ENCODE results near the gene TAF10. TPM values are rescaled to one million over a fixed set of nuclear protein-coding genes. Genes with fewer than 3 reads are reported as not detected.

The TAF10 gene
- total RNA-seq, 1 donor from 2014 or later: 141 TPM

GRCh38 chr11:6583584-6583983 is 28.4 kb downstream of the TAF10 start:
- no peak overlapping the region for H3K4me3 Mint-ChIP-seq
- intact Hi-C loops (cut with micrococcal nuclease): no loop called here
- H3K9me3 Mint-ChIP-seq: peaks cover 10% of the 10 kb centered on the region
- H3K27ac Mint-ChIP-seq: no peak overlapping the region
- H3K4me1 Mint-ChIP-seq: no peaks in the 10 kb centered on the region
- peak; percentile 11 for DNase-seq
- H3K36me3 Mint-ChIP-seq (ENCODE audit: low read depth): peaks cover 35% of the 10 kb centered on the region
- no peaks in the 10 kb centered on the region for H3K27me3 Mint-ChIP-seq

- Mint-ChIP-seq H3K27me3 (no peaks in the 10 kb centered on the region), H3K4me1 (no peaks in the 10 kb centered on the region), H3K4me3 (no peak overlapping the region), H3K9me3 (peaks cover 10% of the 10 kb centered on the region), H3K27ac (no peak overlapping the region), H3K36me3 (ENCODE audit: low read depth) (peaks cover 28% of the 10 kb centered on the region)
- DNase-seq: no peak
- intact Hi-C loops (cut with micrococcal nuclease): no loop called here
These were observed 32.3 kb downstream of the TAF10 start for GRCh38 chr11:6579681-6580080.

GRCh38 chr11:6578134-6578533 is 33.9 kb downstream of the TAF10 start:
- Mint-ChIP-seq H3K27me3 (no peaks in the 10 kb centered on the region), H3K27ac (no peak overlapping the region), H3K9me3 (peaks cover 3% of the 10 kb centered on the region), H3K36me3 (ENCODE audit: low read depth) (peaks cover 15% of the 10 kb centered on the region), H3K4me3 (no peak overlapping the region), H3K4me1 (no peaks in the 10 kb centered on the region)
- DNase-seq: peak; percentile 28
- intact Hi-C loops (cut with micrococcal nuclease): no loop called here

- H3K4me3 Mint-ChIP-seq: no peak overlapping the region
- DNase-seq: peak; percentile 49
- H3K27me3 Mint-ChIP-seq: no peaks in the 10 kb centered on the region
- no peaks in the 10 kb centered on the region for H3K4me1 Mint-ChIP-seq
- no peaks in the 10 kb centered on the region for H3K9me3 Mint-ChIP-seq
- H3K36me3 Mint-ChIP-seq (ENCODE audit: low read depth): peaks cover 4% of the 10 kb centered on the region
- no peak overlapping the region for H3K27ac Mint-ChIP-seq
- intact Hi-C loops (cut with micrococcal nuclease): no loop called here
These were observed 35.3 kb downstream of the TAF10 start for GRCh38 chr11:6576471-6577373.

GRCh38 chr11:6574816-6575715 is 37.0 kb downstream of the TAF10 start:
- no peaks in the 10 kb centered on the region for H3K27me3 Mint-ChIP-seq
- intact Hi-C loops (cut with micrococcal nuclease): no loop called here
- no peaks in the 10 kb centered on the region for H3K4me1 Mint-ChIP-seq
- DNase-seq: peak; percentile 37
- H3K9me3 Mint-ChIP-seq: no peaks in the 10 kb centered on the region
- no peak overlapping the region for H3K4me3 Mint-ChIP-seq
- H3K27ac Mint-ChIP-seq: no peak overlapping the region
- H3K36me3 Mint-ChIP-seq (ENCODE audit: low read depth): peaks cover under 1% of the 10 kb centered on the region

GRCh38 chr11:6572215-6572614 is 39.8 kb downstream of the TAF10 start:
- H3K27ac Mint-ChIP-seq: no peak overlapping the region
- no peaks in the 10 kb centered on the region for H3K27me3 Mint-ChIP-seq
- intact Hi-C loops (cut with micrococcal nuclease): no loop called here
- H3K4me1 Mint-ChIP-seq: peaks cover 8% of the 10 kb centered on the region
- H3K36me3 Mint-ChIP-seq (ENCODE audit: low read depth): peaks cover 2% of the 10 kb centered on the region
- H3K4me3 Mint-ChIP-seq: no peak overlapping the region
- DNase-seq: no peak
- H3K9me3 Mint-ChIP-seq: no peaks in the 10 kb centered on the region

- Mint-ChIP-seq H3K27ac (no peak overlapping the region), H3K4me3 (no peak overlapping the region), H3K9me3 (no peaks in the 10 kb centered on the region), H3K4me1 (peaks cover 8% of the 10 kb centered on the region), H3K36me3 (ENCODE audit: low read depth) (peaks cover 3% of the 10 kb centered on the region), H3K27me3 (no peaks in the 10 kb centered on the region)
- DNase-seq: no peak
- intact Hi-C loops (cut with micrococcal nuclease): no loop called here
These were observed 40.5 kb downstream of the TAF10 start for GRCh38 chr11:6571434-6572008.

GRCh38 chr11:6570691-6571427 is 41.2 kb downstream of the TAF10 start:
- Mint-ChIP-seq H3K27ac (no peak overlapping the region), H3K36me3 (ENCODE audit: low read depth) (peaks cover 4% of the 10 kb centered on the region), H3K27me3 (no peaks in the 10 kb centered on the region), H3K9me3 (no peaks in the 10 kb centered on the region), H3K4me3 (no peak overlapping the region), H3K4me1 (peaks cover 8% of the 10 kb centered on the region)
- intact Hi-C loops (cut with micrococcal nuclease): no loop called here
- DNase-seq: no peak

- Mint-ChIP-seq H3K36me3 (ENCODE audit: low read depth) (peaks cover 6% of the 10 kb centered on the region), H3K27me3 (no peaks in the 10 kb centered on the region)
These were observed 42.3 kb downstream of the TAF10 start for GRCh38 chr11:6569706-6570105.

GRCh38 chr11:6568191-6568918 is 43.7 kb downstream of the TAF10 start:
- Mint-ChIP-seq H3K9me3 (no peaks in the 10 kb centered on the region), H3K4me3 (no peak overlapping the region), H3K27ac (no peak overlapping the region), H3K27me3 (no peaks in the 10 kb centered on the region), H3K4me1 (peaks cover 8% of the 10 kb centered on the region), H3K36me3 (ENCODE audit: low read depth) (peaks cover 10% of the 10 kb centered on the region)
- intact Hi-C loops (cut with micrococcal nuclease): no loop called here
- peak; percentile 52 for DNase-seq

More at GRCh38 chr11:6569706-6570105, 42.3 kb downstream of the TAF10 start:
- intact Hi-C loops (cut with micrococcal nuclease): no loop called here
- H3K27ac Mint-ChIP-seq: no peak overlapping the region
- no peaks in the 10 kb centered on the region for H3K9me3 Mint-ChIP-seq
- DNase-seq: peak; percentile 45
- H3K4me3 Mint-ChIP-seq: no peak overlapping the region
- peaks cover 8% of the 10 kb centered on the region for H3K4me1 Mint-ChIP-seq

GRCh38 chr11:6567371-6567745 is 44.7 kb downstream of the TAF10 start:
- Mint-ChIP-seq H3K27me3 (no peaks in the 10 kb centered on the region), H3K9me3 (no peaks in the 10 kb centered on the region), H3K36me3 (ENCODE audit: low read depth) (peaks cover 12% of the 10 kb centered on the region), H3K4me1 (peaks cover 8% of the 10 kb centered on the region), H3K4me3 (no peak overlapping the region), H3K27ac (no peak overlapping the region)
- no peak for DNase-seq
- intact Hi-C loops (cut with micrococcal nuclease): no loop called here

- H3K4me3 Mint-ChIP-seq: no peak overlapping the region
- DNase-seq: peak; percentile 49
- peak overlapping the region; percentile 3 for H3K27ac Mint-ChIP-seq
- peaks cover 12% of the 10 kb centered on the region for H3K36me3 Mint-ChIP-seq (ENCODE audit: low read depth)
- intact Hi-C loops (cut with micrococcal nuclease): no loop called here
- H3K4me1 Mint-ChIP-seq: peaks cover 8% of the 10 kb centered on the region
- no peaks in the 10 kb centered on the region for H3K27me3 Mint-ChIP-seq
- no peaks in the 10 kb centered on the region for H3K9me3 Mint-ChIP-seq
These were observed 45.2 kb downstream of the TAF10 start for GRCh38 chr11:6566704-6567370.
